ENCODE data around the gene CKLF.

The CKLF gene

DNA sequence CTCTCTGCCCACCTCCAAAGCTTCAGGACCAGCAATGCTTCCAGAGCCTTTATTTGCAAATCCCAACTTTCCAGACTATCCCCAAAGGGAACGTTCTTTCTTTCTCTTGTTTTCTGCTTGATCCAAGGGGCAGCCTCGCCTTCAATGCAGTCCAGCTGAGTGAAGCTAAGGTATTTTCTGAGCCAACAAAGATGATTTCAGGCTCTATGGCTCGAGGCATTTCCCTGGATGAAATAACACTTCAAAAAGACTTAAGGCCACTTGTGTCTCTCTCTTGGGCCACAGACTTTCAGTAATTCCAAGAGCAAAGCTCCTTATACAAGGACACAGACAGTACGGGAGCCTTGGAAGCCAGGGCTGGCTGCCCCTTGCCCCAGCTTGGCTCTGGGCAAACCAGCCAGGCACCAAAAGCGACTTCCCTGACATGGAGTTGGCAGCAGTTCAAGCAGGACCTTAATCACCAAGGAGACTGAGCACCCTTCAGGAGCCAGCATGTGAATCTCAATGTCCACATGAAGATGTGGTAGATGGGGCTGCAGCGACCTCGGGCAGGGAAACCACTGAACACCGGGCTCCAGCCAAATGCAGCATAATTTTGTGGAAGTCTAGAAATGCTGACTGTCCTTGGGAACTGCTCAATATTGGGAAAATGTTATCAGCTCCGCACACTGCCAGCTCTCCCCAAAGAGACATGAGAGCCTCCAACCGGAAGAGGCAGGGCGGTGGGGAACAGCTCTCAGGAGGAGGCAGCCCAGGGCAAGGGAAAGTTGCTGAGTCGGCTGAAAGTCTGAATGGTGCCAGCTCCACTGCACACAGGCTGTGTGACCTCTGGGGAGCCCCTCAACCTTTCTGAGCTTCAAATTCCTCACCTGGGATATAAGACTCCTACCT is 41.4 kb upstream of the CKLF start:
- H3K4me1 ChIP-seq (ENCODE audit: control insufficient read depth, insufficient read depth, low read depth, low read length): peaks cover 42% of the 10 kb centered on the region
- H2BK5ac ChIP-seq (ENCODE audit: low read depth, low read length, poor library complexity, severe bottlenecking): peak overlapping the region; percentile 97
- H3K4ac ChIP-seq (ENCODE audit: low read depth in 1 of 2, low read length in 2 of 2): no peak overlapping the region
- H2BK120ac ChIP-seq (ENCODE audit: low read depth, low read length): no peak overlapping the region
- H3K4me2 ChIP-seq (ENCODE audit: low read length, poor library complexity, severe bottlenecking): no peak overlapping the region
- H2AK5ac ChIP-seq (ENCODE audit: low read length, severe bottlenecking): peak overlapping the region; percentile 94
- no peak overlapping the region for H2BK12ac ChIP-seq (ENCODE audit: low read length in 2 of 2)
- H3K18ac ChIP-seq (ENCODE audit: low read depth in 1 of 2, low read length in 2 of 2): no peak overlapping the region
- peak overlapping the region; percentile 97 for H3K27ac ChIP-seq (ENCODE audit: low read length, poor library complexity, severe bottlenecking)
- no peak overlapping the region for H2AFZ ChIP-seq (ENCODE audit: low read depth, low read length)
- peaks cover 12% of the 10 kb centered on the region for H3K79me1 ChIP-seq (replicated peaks; ENCODE audit: low read length, poor library complexity, severe bottlenecking)
- peak overlapping the region; percentile 40 for H3K9ac ChIP-seq (ENCODE audit: low read length)
- H3K9me3 ChIP-seq (ENCODE audit: control insufficient read depth, low read length): no peaks in the 10 kb centered on the region
- no peak overlapping the region for H2BK15ac ChIP-seq (ENCODE audit: low read depth, poor library complexity, severe bottlenecking)
- H3K23ac ChIP-seq (ENCODE audit: low read length in 2 of 2): no peak overlapping the region
- H3K4me3 ChIP-seq (ENCODE audit: insufficient read depth in 1 of 2, low read depth in 1 of 2, low read length in 2 of 2): peak overlapping the region in 1 of 2 experiments; percentile 32
- H3K36me3 ChIP-seq (ENCODE audit: control insufficient read depth in 1 of 2, insufficient read depth in 2 of 2, low read depth in 1 of 2, low read length in 2 of 2): peaks cover 29 to 32% of the 10 kb centered on the region in 2 experiments
- no peak overlapping the region for H4K8ac ChIP-seq (ENCODE audit: low read length)
- 97% methylated on average over 12 of the region's 12 CpGs for WGBS
- H3K27me3 ChIP-seq (ENCODE audit: control insufficient read depth in 1 of 2, insufficient read depth in 1 of 2, low read length in 2 of 2): no peaks in the 10 kb centered on the region
- H4K91ac ChIP-seq (ENCODE audit: low read length): no peak overlapping the region
- no peak for DNase-seq
- H3K14ac ChIP-seq (ENCODE audit: low read length in 2 of 2): no peak overlapping the region

DNA sequence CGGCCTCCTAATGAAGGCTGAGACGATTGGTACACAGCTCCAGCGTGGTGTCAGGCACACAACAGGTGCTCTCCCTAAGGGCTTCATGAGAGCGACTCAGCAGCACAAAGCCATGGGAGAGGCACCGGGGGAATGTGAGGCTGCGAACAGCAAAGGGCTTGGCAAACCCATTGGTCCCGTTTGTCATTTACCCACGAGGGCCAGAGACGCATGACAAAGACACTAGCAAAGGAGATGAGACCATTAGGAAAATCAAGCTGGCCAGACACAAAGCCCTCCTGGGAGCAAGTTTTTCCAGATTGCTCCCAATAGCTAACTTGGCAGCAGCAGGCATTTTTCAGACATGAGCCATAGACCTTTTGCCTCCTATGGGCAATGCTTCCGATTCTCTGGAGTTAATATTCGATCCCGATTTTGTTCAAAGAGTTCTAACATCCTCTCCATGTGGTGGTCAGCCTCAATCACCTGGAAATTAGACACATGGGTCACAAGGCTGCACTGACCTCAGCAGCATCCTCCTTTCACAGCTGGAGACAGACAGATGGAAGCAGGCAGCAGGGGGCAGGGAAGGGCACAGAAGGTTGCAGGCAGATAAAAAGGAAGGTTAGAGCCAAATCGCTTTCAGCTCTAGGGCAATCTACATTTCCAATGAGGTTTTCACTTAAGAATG is 40.6 kb upstream of the CKLF start:
- Histone ChIP-seq H2AFZ (ENCODE audit: low read depth, low read length) (no peak overlapping the region), H3K4me3 (ENCODE audit: insufficient read depth in 1 of 2, low read depth in 1 of 2, low read length in 2 of 2) (peak overlapping the region in 1 of 2 experiments; percentile 32), H2BK15ac (ENCODE audit: low read depth, poor library complexity, severe bottlenecking) (no peak overlapping the region), H3K27me3 (ENCODE audit: control insufficient read depth in 1 of 2, insufficient read depth in 1 of 2, low read length in 2 of 2) (no peaks in the 10 kb centered on the region), H2AK5ac (ENCODE audit: low read length, severe bottlenecking) (peak overlapping the region; percentile 94), H3K9me3 (ENCODE audit: control insufficient read depth, low read length) (no peaks in the 10 kb centered on the region), H3K36me3 (ENCODE audit: control insufficient read depth in 1 of 2, insufficient read depth in 2 of 2, low read depth in 1 of 2, low read length in 2 of 2) (peaks cover 29 to 32% of the 10 kb centered on the region in 2 experiments), H4K8ac (ENCODE audit: low read length) (no peak overlapping the region), H2BK12ac (ENCODE audit: low read length in 2 of 2) (peak overlapping the region; percentile 33 to 43), H3K9ac (ENCODE audit: low read length) (peak overlapping the region; percentile 66), H3K4ac (ENCODE audit: low read depth in 1 of 2, low read length in 2 of 2) (no peak overlapping the region), H2BK5ac (ENCODE audit: low read depth, low read length, poor library complexity, severe bottlenecking) (peak overlapping the region; percentile 97), H3K27ac (ENCODE audit: low read length, poor library complexity, severe bottlenecking) (peak overlapping the region; percentile 97), H3K4me2 (ENCODE audit: low read length, poor library complexity, severe bottlenecking) (no peak overlapping the region), H4K91ac (ENCODE audit: low read length) (no peak overlapping the region), H3K4me1 (ENCODE audit: control insufficient read depth, insufficient read depth, low read depth, low read length) (peaks cover 47% of the 10 kb centered on the region), H3K23ac (ENCODE audit: low read length in 2 of 2) (no peak overlapping the region), H2BK120ac (ENCODE audit: low read depth, low read length) (no peak overlapping the region), H3K79me1 (replicated peaks; ENCODE audit: low read length, poor library complexity, severe bottlenecking) (peaks cover 12% of the 10 kb centered on the region), H3K18ac (ENCODE audit: low read depth in 1 of 2, low read length in 2 of 2) (peak overlapping the region in 1 of 2 experiments; percentile 31), H3K14ac (ENCODE audit: low read length in 2 of 2) (no peak overlapping the region)
- WGBS: 64% methylated on average over 13 of the region's 13 CpGs
- peak; percentile 75 for DNase-seq

DNA sequence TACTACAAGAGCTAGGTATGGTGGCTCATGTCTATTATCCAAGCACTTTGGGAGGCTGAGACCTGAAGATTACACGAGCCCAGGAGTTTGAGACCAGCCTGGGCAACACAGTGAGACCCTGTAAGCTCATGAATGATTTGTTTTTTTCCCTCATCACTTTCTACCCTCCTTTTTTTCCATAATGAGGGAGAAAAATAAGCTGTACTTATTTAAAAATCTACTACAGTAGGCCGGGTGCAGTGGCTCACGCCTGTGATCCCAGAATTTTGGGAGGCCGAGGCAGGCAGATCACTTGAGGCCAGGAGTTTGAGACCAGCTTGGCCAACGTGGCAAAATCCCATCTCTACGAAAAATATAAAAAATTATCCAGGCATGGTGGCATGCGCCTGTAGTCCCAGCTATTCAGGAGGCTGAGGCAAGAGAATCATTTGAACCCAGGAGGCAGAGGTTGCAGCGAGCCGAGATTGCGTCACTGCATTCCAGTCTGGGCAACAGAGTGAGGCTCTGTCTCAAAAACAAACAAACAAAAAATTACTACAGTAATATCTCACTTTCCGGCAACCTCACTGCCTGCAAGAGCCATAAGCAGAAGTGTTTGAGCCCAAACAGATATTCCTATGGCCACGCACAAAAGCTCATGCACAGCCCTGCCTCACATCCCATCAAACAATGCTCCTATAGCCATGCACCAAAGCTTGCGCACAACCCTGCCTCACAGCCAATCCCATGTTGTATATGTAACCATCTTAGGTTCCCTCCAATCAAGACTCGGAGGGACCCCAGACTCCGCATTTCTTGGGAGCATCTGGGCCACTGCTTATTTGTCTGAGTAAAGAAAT is 39.9 kb upstream of the CKLF start:
- Histone ChIP-seq H3K4ac (ENCODE audit: low read depth in 1 of 2, low read length in 2 of 2) (no peak overlapping the region), H3K14ac (ENCODE audit: low read length in 2 of 2) (no peak overlapping the region), H3K36me3 (ENCODE audit: control insufficient read depth in 1 of 2, insufficient read depth in 2 of 2, low read depth in 1 of 2, low read length in 2 of 2) (peaks cover 29 to 32% of the 10 kb centered on the region in 2 experiments), H2BK120ac (ENCODE audit: low read depth, low read length) (no peak overlapping the region), H2AK5ac (ENCODE audit: low read length, severe bottlenecking) (peak overlapping the region; percentile 99), H3K23ac (ENCODE audit: low read length in 2 of 2) (no peak overlapping the region), H3K9ac (ENCODE audit: low read length) (peak overlapping the region; percentile 66), H3K27me3 (ENCODE audit: control insufficient read depth in 1 of 2, insufficient read depth in 1 of 2, low read length in 2 of 2) (no peaks in the 10 kb centered on the region), H4K8ac (ENCODE audit: low read length) (peak overlapping the region; percentile 50), H2BK12ac (ENCODE audit: low read length in 2 of 2) (peak overlapping the region; percentile 43 to 70), H3K4me3 (ENCODE audit: insufficient read depth in 1 of 2, low read depth in 1 of 2, low read length in 2 of 2) (peak overlapping the region in 1 of 2 experiments; percentile 13), H3K4me1 (ENCODE audit: control insufficient read depth, insufficient read depth, low read depth, low read length) (peaks cover 52% of the 10 kb centered on the region), H3K9me3 (ENCODE audit: control insufficient read depth, low read length) (no peaks in the 10 kb centered on the region), H3K27ac (ENCODE audit: low read length, poor library complexity, severe bottlenecking) (peak overlapping the region; percentile 97), H2AFZ (ENCODE audit: low read depth, low read length) (no peak overlapping the region), H3K18ac (ENCODE audit: low read depth in 1 of 2, low read length in 2 of 2) (peak overlapping the region in 1 of 2 experiments; percentile 3), H3K4me2 (ENCODE audit: low read length, poor library complexity, severe bottlenecking) (no peak overlapping the region), H2BK15ac (ENCODE audit: low read depth, poor library complexity, severe bottlenecking) (no peak overlapping the region), H2BK5ac (ENCODE audit: low read depth, low read length, poor library complexity, severe bottlenecking) (peak overlapping the region; percentile 97), H4K91ac (ENCODE audit: low read length) (no peak overlapping the region), H3K79me1 (replicated peaks; ENCODE audit: low read length, poor library complexity, severe bottlenecking) (peaks cover 12% of the 10 kb centered on the region)
- 72% methylated on average over 14 of the region's 15 CpGs for WGBS
- DNase-seq: peak; percentile 41
